Neural progenitor cell (in vitro differentiated cells): Measurements from ENCODE around the gene RNF111.

Experiments used
- EZH2 ChIP-seq: fragments of 200-600 bp; sonication (generic); IDR thresholded peaks from 2 replicates; pipeline ENCODE4 v1.6.1; 2017; ENCODE audit warnings: antibody characterized with exemption, mild to moderate bottlenecking, moderate library complexity
- TF ChIP-seq, protein P1 (sequence below): fragments of 200-600 bp; sonication (generic); IDR thresholded peaks from 2 replicates; pipeline ENCODE4 v1.5.1; 2017; ENCODE audit warnings: antibody characterized with exemption, mild to moderate bottlenecking

DNA sequence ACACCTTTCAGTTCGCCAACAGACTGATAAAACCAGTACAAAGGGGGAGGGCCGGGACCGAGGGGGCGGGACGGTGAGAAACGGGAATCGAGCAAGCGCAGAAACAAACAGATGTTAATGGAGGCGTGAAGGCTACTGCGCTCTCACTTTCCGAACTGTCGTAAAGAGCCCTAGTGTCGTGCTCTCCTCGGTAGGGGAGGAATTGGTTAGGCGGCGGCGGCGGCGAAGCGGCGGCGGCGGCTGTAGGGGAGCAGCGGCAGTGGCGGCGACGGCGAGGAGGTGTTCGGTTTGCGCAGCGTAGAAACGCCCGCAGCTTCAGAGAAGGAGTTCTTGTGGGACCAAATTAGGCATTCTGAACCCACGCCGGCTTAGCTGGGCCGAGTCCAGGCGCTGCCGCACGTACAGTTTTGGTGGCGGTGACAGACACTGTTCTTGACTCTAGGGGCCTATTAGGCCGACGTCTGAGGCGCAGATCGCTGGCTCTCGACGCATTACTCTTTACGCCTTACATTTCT, at the start of gene RNF111:
- TF ChIP-seq EZH2, result peak; percentile 33
- TF ChIP-seq, protein P1, sequence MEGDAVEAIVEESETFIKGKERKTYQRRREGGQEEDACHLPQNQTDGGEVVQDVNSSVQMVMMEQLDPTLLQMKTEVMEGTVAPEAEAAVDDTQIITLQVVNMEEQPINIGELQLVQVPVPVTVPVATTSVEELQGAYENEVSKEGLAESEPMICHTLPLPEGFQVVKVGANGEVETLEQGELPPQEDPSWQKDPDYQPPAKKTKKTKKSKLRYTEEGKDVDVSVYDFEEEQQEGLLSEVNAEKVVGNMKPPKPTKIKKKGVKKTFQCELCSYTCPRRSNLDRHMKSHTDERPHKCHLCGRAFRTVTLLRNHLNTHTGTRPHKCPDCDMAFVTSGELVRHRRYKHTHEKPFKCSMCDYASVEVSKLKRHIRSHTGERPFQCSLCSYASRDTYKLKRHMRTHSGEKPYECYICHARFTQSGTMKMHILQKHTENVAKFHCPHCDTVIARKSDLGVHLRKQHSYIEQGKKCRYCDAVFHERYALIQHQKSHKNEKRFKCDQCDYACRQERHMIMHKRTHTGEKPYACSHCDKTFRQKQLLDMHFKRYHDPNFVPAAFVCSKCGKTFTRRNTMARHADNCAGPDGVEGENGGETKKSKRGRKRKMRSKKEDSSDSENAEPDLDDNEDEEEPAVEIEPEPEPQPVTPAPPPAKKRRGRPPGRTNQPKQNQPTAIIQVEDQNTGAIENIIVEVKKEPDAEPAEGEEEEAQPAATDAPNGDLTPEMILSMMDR, result no peak
